Duodenal mucosa (tissue), 2 donors: ENCODE results near the gene ZNF483.
A peak's percentile ranks its signal among the peaks of the same experiment; 100 is the strongest.
"Not testable (repeated sequence)": the region's sequence is repeated elsewhere in the genome, so short reads cannot be mapped to it uniquely, and the experiment has no call there.

Experiments
- H3K27ac ChIP-seq: one replicate; pipeline ENCODE4 v1.7.0; 2013; ENCODE audit warnings: low read depth, low read length
- H3K27me3 ChIP-seq, 2 donors: one replicate each; pipeline ENCODE4 v1.7.0; 2013; ENCODE audit warnings: low read length in 2 of 2, control low read depth in 1 of 2; ENCODE audit not compliant: insufficient read depth in 2 of 2, control insufficient read depth in 1 of 2
- H3K36me3 ChIP-seq, 2 donors: one replicate each; pipeline ENCODE4 v1.7.0; 2013; ENCODE audit warnings: low read length in 2 of 2, control low read depth in 1 of 2; ENCODE audit not compliant: insufficient read depth in 2 of 2, control insufficient read depth in 1 of 2
- H3K4me1 ChIP-seq, 2 donors: one replicate each; pipeline ENCODE4 v1.7.0; 2013; ENCODE audit warnings: low read length in 2 of 2, control low read depth in 1 of 2; ENCODE audit not compliant: insufficient read depth in 2 of 2, control insufficient read depth in 1 of 2
- H3K4me3 ChIP-seq, 2 donors: one replicate each; pipeline ENCODE4 v1.7.0; 2013; ENCODE audit warnings: low read length in 2 of 2, low read depth in 1 of 2
- H3K9ac ChIP-seq, 2 donors: one replicate each; pipeline ENCODE4 v1.7.0; 2013; ENCODE audit warnings: low read length in 2 of 2, low read depth in 1 of 2
- H3K9me3 ChIP-seq, 2 donors: one replicate each; pipeline ENCODE4 v1.7.0; 2013; ENCODE audit warnings: low read length in 2 of 2, control low read depth in 1 of 2; ENCODE audit not compliant: control insufficient read depth in 1 of 2

The ZNF483 gene

GRCh38 chr9:111501005-111501562, 23.9 kb upstream of the ZNF483 start:
- Histone ChIP-seq H3K4me1 (no peaks in the 10 kb centered on the region), H3K27me3 (no peaks in the 10 kb centered on the region), H3K27ac (no peak overlapping the region), H3K36me3 (no peaks in the 10 kb centered on the region), H3K4me3 (no peak overlapping the region), H3K9me3 (no peaks in the 10 kb centered on the region), H3K9ac (no peak overlapping the region)

GRCh38 chr9:111501648-111502047, 23.3 kb upstream of the ZNF483 start:
- Histone ChIP-seq H3K27ac (no peak overlapping the region), H3K4me1 (no peaks in the 10 kb centered on the region), H3K4me3 (no peak overlapping the region), H3K27me3 (no peaks in the 10 kb centered on the region), H3K9ac (no peak overlapping the region), H3K36me3 (no peaks in the 10 kb centered on the region), H3K9me3 (no peaks in the 10 kb centered on the region)

- Histone ChIP-seq H3K4me1 (no peaks in the 10 kb centered on the region), H3K27me3 (no peaks in the 10 kb centered on the region), H3K36me3 (no peaks in the 10 kb centered on the region), H3K27ac (no peak overlapping the region), H3K9me3 (no peaks in the 10 kb centered on the region), H3K4me3 (no peak overlapping the region), H3K9ac (no peak overlapping the region)
Measured at GRCh38 chr9:111502506-111502905, 22.5 kb upstream of the ZNF483 start.

GRCh38 chr9:111511581-111511980, 13.4 kb upstream of the ZNF483 start:
- not testable (repeated sequence) for H3K4me1 ChIP-seq, H3K9me3 ChIP-seq

GRCh38 chr9:111514967-111515366, 10.0 kb upstream of the ZNF483 start:
- Histone ChIP-seq H3K36me3 (no peaks in the 10 kb centered on the region), H3K27me3 (no peaks in the 10 kb centered on the region)

More at GRCh38 chr9:111511581-111511980, 13.4 kb upstream of the ZNF483 start:
- not testable (repeated sequence) for H3K27ac ChIP-seq, H3K4me3 ChIP-seq, H3K27me3 ChIP-seq, H3K9ac ChIP-seq, H3K36me3 ChIP-seq

GRCh38 chr9:111516061-111516465, 8.9 kb upstream of the ZNF483 start:
- H3K4me3 ChIP-seq: no peak overlapping the region
- H3K36me3 ChIP-seq: no peaks in the 10 kb centered on the region
- H3K27ac ChIP-seq: no peak overlapping the region
- H3K9ac ChIP-seq: no peak overlapping the region
- no peaks in the 10 kb centered on the region for H3K27me3 ChIP-seq
- no peaks in the 10 kb centered on the region for H3K9me3 ChIP-seq
- H3K4me1 ChIP-seq: no peaks in the 10 kb centered on the region

More at GRCh38 chr9:111514967-111515366, 10.0 kb upstream of the ZNF483 start:
- no peak overlapping the region for H3K9ac ChIP-seq
- H3K4me3 ChIP-seq: no peak overlapping the region
- no peaks in the 10 kb centered on the region for H3K9me3 ChIP-seq
- H3K4me1 ChIP-seq: no peaks in the 10 kb centered on the region
- no peak overlapping the region for H3K27ac ChIP-seq

- Histone ChIP-seq H3K27ac (no peak overlapping the region), H3K9ac (no peak overlapping the region), H3K9me3 (no peaks in the 10 kb centered on the region), H3K4me3 (peak overlapping the region; percentile 69 to 90), H3K36me3 (no peaks in the 10 kb centered on the region), H3K27me3 (peaks cover 7 to 11% of the 10 kb centered on the region in 2 donors), H3K4me1 (peaks cover 11 to 12% of the 10 kb centered on the region in 2 donors)
Measured at GRCh38 chr9:111524731-111525055, 286 bp upstream of the ZNF483 start.

- peaks cover 11 to 12% of the 10 kb centered on the region in 2 donors for H3K4me1 ChIP-seq
- no peak overlapping the region for H3K9ac ChIP-seq
- H3K9me3 ChIP-seq: no peaks in the 10 kb centered on the region
- H3K36me3 ChIP-seq: no peaks in the 10 kb centered on the region
- H3K27me3 ChIP-seq: peaks cover 7 to 11% of the 10 kb centered on the region in 2 donors
- H3K27ac ChIP-seq: no peak overlapping the region
- no peak overlapping the region for H3K4me3 ChIP-seq
Measured at GRCh38 chr9:111527347-111527746, 2.4 kb downstream of the ZNF483 start.

- peaks cover 11 to 12% of the 10 kb centered on the region in 2 donors for H3K4me1 ChIP-seq
- H3K36me3 ChIP-seq: no peaks in the 10 kb centered on the region
- no peaks in the 10 kb centered on the region for H3K9me3 ChIP-seq
- no peak overlapping the region for H3K4me3 ChIP-seq
- H3K27ac ChIP-seq: no peak overlapping the region
- H3K27me3 ChIP-seq: peaks cover 7 to 11% of the 10 kb centered on the region in 2 donors
- H3K9ac ChIP-seq: no peak overlapping the region
Measured at GRCh38 chr9:111529787-111530186, 4.8 kb downstream of the ZNF483 start.

GRCh38 chr9:111531716-111532115, 6.7 kb downstream of the ZNF483 start:
- H3K36me3 ChIP-seq: no peaks in the 10 kb centered on the region
- H3K9me3 ChIP-seq: peaks cover 5 to 6% of the 10 kb centered on the region in 2 donors
- no peaks in the 10 kb centered on the region for H3K27me3 ChIP-seq
- no peak overlapping the region for H3K27ac ChIP-seq
- H3K9ac ChIP-seq: no peak overlapping the region
- H3K4me3 ChIP-seq: no peak overlapping the region
- H3K4me1 ChIP-seq: no peaks in the 10 kb centered on the region
